Esophagus mucosa (tissue), 1 donor: ENCODE data around the gene RMRP. TPM values are rescaled to one million over a fixed set of nuclear protein-coding genes. Genes with fewer than 3 reads are reported as not detected.
"Not testable (repeated sequence)": the region's sequence is repeated elsewhere in the genome, so short reads cannot be mapped to it uniquely, and the experiment has no call there.

Experiments used
- ATAC-seq: fragments of 200-7000 bp; cut with Tn5 transposase; one replicate; pipeline ENCODE4 v1.9.1; 2020
- total RNA-seq: library from RNA; stranded (reverse); gene quantifications from one replicate; pipeline ENCODE4 v1.2.4, GENCODE V29; 2023
- donor health status: DM: yes; HTN: yes; CAD: no.

Gene RMRP
- total RNA-seq, 1 donor from 2014 or later = 5,550 TPM

GRCh38 chr9:35664531-35665470, 7.0 kb upstream of the RMRP start, which contains the start of gene ARHGEF39:
Gene ARHGEF39 (minus strand): TSS chr9:35665195. CDS start chr9:35665169, 26 bp downstream.
- ATAC-seq = peak; percentile 80

- no peak for ATAC-seq
Observed at GRCh38 chr9:35662437-35662836, 4.6 kb upstream of the RMRP start.

GRCh38 chr9:35661756-35662350, 4.0 kb upstream of the RMRP start:
- ATAC-seq = no peak

GRCh38 chr9:35660966-35661415, 3.2 kb upstream of the RMRP start:
- no peak for ATAC-seq

GRCh38 chr9:35659340-35659739, 1.5 kb upstream of the RMRP start:
- ATAC-seq = no peak

GRCh38 chr9:35658968-35659220, 1.1 kb upstream of the RMRP start:
- ATAC-seq = no peak

GRCh38 chr9:35658137-35658967, 533 bp upstream of the RMRP start, which contains the start of gene CCDC107:
Gene CCDC107 (plus strand): TSS chr9:35658292. CDS start chr9:35658380, 88 bp downstream.
- peak; percentile 91 for ATAC-seq

GRCh38 chr9:35656831-35657545, 831 bp downstream of the RMRP start:
- peak; percentile 1 for ATAC-seq

GRCh38 chr9:35656348-35656747, 1.5 kb downstream of the RMRP start:
- no peak for ATAC-seq

GRCh38 chr9:35653611-35654010, 4.2 kb downstream of the RMRP start:
- no peak for ATAC-seq

- no peak for ATAC-seq
Observed at GRCh38 chr9:35652829-35653209, 5.0 kb downstream of the RMRP start.

GRCh38 chr9:35651956-35652828, 5.6 kb downstream of the RMRP start:
- ATAC-seq = peak; percentile 53

- no peak for ATAC-seq
Observed at GRCh38 chr9:35650341-35651158, 7.3 kb downstream of the RMRP start, which contains the start of gene SIT1. Gene SIT1 (minus strand): TSS chr9:35650931. CDS start chr9:35650853, 78 bp downstream.

GRCh38 chr9:35649431-35650340, 8.1 kb downstream of the RMRP start:
- no peak for ATAC-seq

- ATAC-seq = peak; percentile 95
Observed at GRCh38 chr9:35646533-35647265, 11.1 kb downstream of the RMRP start.

- ATAC-seq = peak; percentile 14
Observed at GRCh38 chr9:35646153-35646532, 11.7 kb downstream of the RMRP start.

GRCh38 chr9:35645736-35646135, 12.1 kb downstream of the RMRP start:
- ATAC-seq = not testable (repeated sequence)

- ATAC-seq = no peak
Observed at GRCh38 chr9:35643046-35643445, 14.8 kb downstream of the RMRP start.
